CD14-positive monocyte (primary cell): ENCODE results near the gene HECW1. TPM values are rescaled to one million over a fixed set of nuclear protein-coding genes. Genes with fewer than 3 reads are reported as not detected.

Source experiments
- DNase-seq, 3 donors: peaks; one replicate each; pipeline ENCODE4 v3.0.0-alpha.2; 2011 to 2022
- H2AFZ ChIP-seq: 2 replicates; pipeline ENCODE4 v1.6.0; 2012; ENCODE audit warnings: mild to moderate bottlenecking, low read depth, low read length, inconsistent platforms; ENCODE audit not compliant: insufficient read depth, poor library complexity, severe bottlenecking
- H3K27ac ChIP-seq, 2 donors: 1 replicate in 1 of 2; 2 replicates in 1 of 2; pipeline ENCODE4 v1.5.1; 2012 to 2013; ENCODE audit warnings: low read length in 2 of 2, control low read depth in 1 of 2, inconsistent platforms in 1 of 2, low read depth in 1 of 2, mild to moderate bottlenecking in 1 of 2
- H3K27me3 ChIP-seq, 2 donors: one replicate each; pipeline versions ENCODE4 v1.6.0 to v1.6.1; 2011 to 2013; ENCODE audit warnings: low read length in 2 of 2; ENCODE audit not compliant: control insufficient read depth in 2 of 2, insufficient read depth in 2 of 2
- H3K36me3 ChIP-seq, 2 donors: replicated peaks in 1 of 2; 1 replicate in 1 of 2; 2 replicates in 1 of 2; pipeline versions ENCODE4 v1.5.1 to v1.6.1; 2012 to 2013; ENCODE audit warnings: low read length in 2 of 2, control low read depth in 1 of 2, inconsistent platforms in 1 of 2, mild to moderate bottlenecking in 1 of 2; ENCODE audit not compliant: insufficient read depth in 2 of 2, control insufficient read depth in 1 of 2
- H3K4me1 ChIP-seq, 2 donors: 1 replicate in 1 of 2; 2 replicates in 1 of 2; pipeline versions ENCODE4 v1.5.1 to v1.6.1; 2012 to 2013; ENCODE audit warnings: low read length in 2 of 2, control low read depth in 1 of 2, inconsistent platforms in 1 of 2, mild to moderate bottlenecking in 1 of 2, moderate library complexity in 1 of 2; ENCODE audit not compliant: insufficient read depth in 2 of 2, control insufficient read depth in 1 of 2
- H3K4me2 ChIP-seq: replicated peaks from 2 replicates; pipeline ENCODE3; 2012; ENCODE audit warnings: low read length, moderate library complexity, mild to moderate bottlenecking; ENCODE audit not compliant: poor library complexity, severe bottlenecking; ENCODE audit errors: extremely low read depth
- H3K4me3 ChIP-seq, 3 experiments: fragments of 200-600 bp in 1 of 3; sonication (generic) in 1 of 3; replicated peaks in 1 of 3; 1 replicate in 2 of 3; 2 replicates in 1 of 3; pipeline ENCODE4 v1.5.1; 2011 to 2013; ENCODE audit warnings: low read length in 3 of 3, mild to moderate bottlenecking in 3 of 3, control low read depth in 2 of 3, low read depth in 2 of 3, inconsistent platforms in 1 of 3, moderate library complexity in 1 of 3
- H3K79me2 ChIP-seq: 2 replicates; pipeline ENCODE4 v1.6.0; 2012; ENCODE audit warnings: mild to moderate bottlenecking, control low read depth, inconsistent platforms, low read length, moderate library complexity; ENCODE audit not compliant: insufficient read depth
- H3K9ac ChIP-seq: 2 replicates; pipeline ENCODE4 v1.6.0; 2017; ENCODE audit warnings: low read length, mild to moderate bottlenecking; ENCODE audit not compliant: insufficient read depth, poor library complexity, severe bottlenecking
- H3K9me3 ChIP-seq, 2 donors: replicated peaks in 1 of 2; 1 replicate in 1 of 2; 2 replicates in 1 of 2; pipeline versions ENCODE4 v1.5.1 to v1.6.1; 2012 to 2013; ENCODE audit warnings: low read length in 2 of 2, control low read depth in 1 of 2; ENCODE audit not compliant: control insufficient read depth in 1 of 2, insufficient read depth in 1 of 2
- H4K20me1 ChIP-seq: 2 replicates; pipeline ENCODE4 v1.6.0; 2012; ENCODE audit warnings: mild to moderate bottlenecking, low read length, control low read depth, moderate library complexity; ENCODE audit not compliant: insufficient read depth
- H3K27ac Mint-ChIP-seq, 7 donors: one replicate each; pipeline ENCODE4 v1.8.0; 2020; ENCODE audit warnings: mild to moderate bottlenecking in 7 of 7, mixed read lengths in 7 of 7, moderate library complexity in 6 of 7, inconsistent platforms in 2 of 7
- H3K27me3 Mint-ChIP-seq, 3 donors: one replicate each; pipeline ENCODE4 v1.8.0; 2021 to 2022; ENCODE audit warnings: low read depth in 3 of 3, mild to moderate bottlenecking in 3 of 3, mixed read lengths in 3 of 3, moderate library complexity in 3 of 3, inconsistent platforms in 1 of 3
- H3K36me3 Mint-ChIP-seq, 2 donors: one replicate each; pipeline ENCODE4 v1.8.0; 2020; ENCODE audit warnings: mixed read lengths in 2 of 2, inconsistent platforms in 1 of 2, mild to moderate bottlenecking in 1 of 2
- H3K4me1 Mint-ChIP-seq: one replicate; pipeline ENCODE4 v1.8.0; 2020; ENCODE audit warnings: mild to moderate bottlenecking, mixed read lengths
- H3K4me3 Mint-ChIP-seq, 2 donors: one replicate each; pipeline ENCODE4 v1.8.0; 2020; ENCODE audit warnings: mild to moderate bottlenecking in 2 of 2, mixed read lengths in 2 of 2, moderate library complexity in 1 of 2
- H3K9me3 Mint-ChIP-seq, 7 donors: one replicate each; pipeline ENCODE4 v1.8.0; 2020 to 2022; ENCODE audit warnings: mixed read lengths in 7 of 7, mild to moderate bottlenecking in 6 of 7, moderate library complexity in 6 of 7, inconsistent platforms in 2 of 7
- WGBS: methylation state at CpG from one replicate; pipeline ENCODE4 v1.1.5; 2013; ENCODE audit warnings: missing lambda C conversion rate; ENCODE audit not compliant: insufficient coverage; 5-methylcytosine and 5-hydroxymethylcytosine counted together
- intact Hi-C, 2 donors: fragments of 100-400 bp; cut with micrococcal nuclease; formaldehyde crosslinking; loops; one replicate each; pipeline versions ENCODE4 v1.15.0 to v1.15.1; 2023
- polyA plus RNA-seq, 3 donors: library from polyadenylated mRNA; depleted of rRNA in 1 of 3; unstranded in 2 of 3; stranded (reverse) in 1 of 3; fragments of 300-500 nt in 2 of 3; fragments of >200 nt in 1 of 3; fragmentation: Illumina TruSeq in 2 of 3; gene quantifications; 1 replicate in 2 of 3; 2 replicates in 1 of 3; pipeline ENCODE4 v1.2.3, GENCODE V29; 2012 to 2021
- TF ChIP-seq, protein P1 (sequence below): fragments of 200-600 bp; IDR thresholded peaks from one replicate; pipeline ENCODE4 v1.8.0; 2022; ENCODE audit warnings: antibody characterized with exemption, mild to moderate bottlenecking

Gene HECW1
- polyA plus RNA-seq, 3 donors: not detected

DNA sequence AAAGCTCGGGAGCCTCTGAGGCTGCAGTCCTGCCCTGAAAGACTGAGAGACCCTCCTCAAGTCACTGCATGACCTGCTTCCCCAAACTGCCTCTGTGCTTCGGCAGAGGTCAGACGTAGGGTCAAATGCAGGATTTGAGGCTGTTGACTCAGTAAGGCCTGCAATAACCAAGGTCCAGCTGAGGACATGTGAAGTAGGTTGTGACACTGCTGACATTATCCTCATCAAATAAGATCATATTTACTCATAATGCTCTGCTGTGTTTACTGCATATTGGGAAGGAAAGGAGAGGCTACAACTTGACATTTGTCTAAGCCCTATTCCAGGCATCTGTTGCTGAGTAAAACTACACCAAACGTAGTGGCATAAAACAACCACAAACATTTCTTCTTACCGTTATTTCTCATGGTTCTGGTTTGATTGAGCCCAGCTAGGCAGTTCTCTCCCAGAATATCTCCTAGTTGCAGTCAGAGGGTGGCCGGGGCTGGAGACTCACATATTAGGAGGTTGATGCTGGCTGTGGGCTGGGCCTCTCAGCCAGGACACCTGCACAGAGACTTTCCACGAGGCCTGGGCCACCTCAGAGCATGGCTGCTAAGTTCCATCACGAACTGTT is 348.4 kb downstream of the HECW1 start:
- Histone ChIP-seq H4K20me1 (no peaks in the 10 kb centered on the region), H3K36me3 (no peaks in the 10 kb centered on the region), H3K9ac (no peak overlapping the region), H3K4me2 (no peak overlapping the region), H3K79me2 (no peaks in the 10 kb centered on the region), H3K4me1 (peaks cover 0 to 5% of the 10 kb centered on the region in 2 donors), H3K4me3 (no peak overlapping the region), H3K27me3 (no peaks in the 10 kb centered on the region), H3K27ac (no peak overlapping the region), H2AFZ (no peak overlapping the region), H3K9me3 (no peaks in the 10 kb centered on the region)
- Mint-ChIP-seq H3K9me3 (no peaks in the 10 kb centered on the region), H3K27ac (no peak overlapping the region), H3K36me3 (no peaks in the 10 kb centered on the region), H3K27me3 (peaks cover 1 to 3% (median 2%) of the 10 kb centered on the region in 3 donors), H3K4me3 (no peak overlapping the region), H3K4me1 (peaks cover 9% of the 10 kb centered on the region)
- no peak for DNase-seq
- intact Hi-C loops: no loop called here
- TF ChIP-seq, protein P1, sequence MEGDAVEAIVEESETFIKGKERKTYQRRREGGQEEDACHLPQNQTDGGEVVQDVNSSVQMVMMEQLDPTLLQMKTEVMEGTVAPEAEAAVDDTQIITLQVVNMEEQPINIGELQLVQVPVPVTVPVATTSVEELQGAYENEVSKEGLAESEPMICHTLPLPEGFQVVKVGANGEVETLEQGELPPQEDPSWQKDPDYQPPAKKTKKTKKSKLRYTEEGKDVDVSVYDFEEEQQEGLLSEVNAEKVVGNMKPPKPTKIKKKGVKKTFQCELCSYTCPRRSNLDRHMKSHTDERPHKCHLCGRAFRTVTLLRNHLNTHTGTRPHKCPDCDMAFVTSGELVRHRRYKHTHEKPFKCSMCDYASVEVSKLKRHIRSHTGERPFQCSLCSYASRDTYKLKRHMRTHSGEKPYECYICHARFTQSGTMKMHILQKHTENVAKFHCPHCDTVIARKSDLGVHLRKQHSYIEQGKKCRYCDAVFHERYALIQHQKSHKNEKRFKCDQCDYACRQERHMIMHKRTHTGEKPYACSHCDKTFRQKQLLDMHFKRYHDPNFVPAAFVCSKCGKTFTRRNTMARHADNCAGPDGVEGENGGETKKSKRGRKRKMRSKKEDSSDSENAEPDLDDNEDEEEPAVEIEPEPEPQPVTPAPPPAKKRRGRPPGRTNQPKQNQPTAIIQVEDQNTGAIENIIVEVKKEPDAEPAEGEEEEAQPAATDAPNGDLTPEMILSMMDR: no peak
- WGBS: 94% methylated on average over 3 of the region's 8 CpGs

DNA sequence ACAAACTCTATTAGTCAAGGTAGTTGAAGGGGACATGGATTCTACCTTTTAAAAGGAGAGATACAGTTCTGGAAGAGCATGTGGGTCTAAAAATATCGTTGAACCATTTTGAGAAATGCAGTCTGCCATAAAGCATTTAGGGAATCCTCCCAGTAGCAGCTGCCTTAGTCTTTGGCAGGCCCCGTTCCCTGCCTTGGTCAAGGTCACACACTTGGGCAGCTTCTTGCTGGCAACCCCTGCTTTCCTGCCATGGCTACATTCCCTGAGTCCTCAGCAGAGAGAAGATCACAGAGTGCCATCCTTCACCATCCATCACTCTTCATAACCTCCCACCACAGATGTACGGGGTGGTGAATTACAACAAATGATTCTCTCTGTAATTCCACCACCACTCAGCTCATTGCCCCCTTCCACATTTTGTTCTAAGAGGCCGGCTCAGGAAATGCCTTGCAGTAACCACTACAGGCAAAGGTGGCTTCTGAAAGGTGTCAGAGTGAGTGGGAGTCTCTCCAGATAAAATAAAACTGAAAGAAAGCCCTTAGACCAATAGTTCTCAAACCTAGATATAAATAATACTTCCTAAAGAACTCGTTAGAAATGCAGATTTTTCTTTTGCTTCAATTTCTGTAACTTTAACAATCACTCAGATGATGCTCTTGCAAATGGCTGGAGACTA is 349.0 kb downstream of the HECW1 start:
- no peaks in the 10 kb centered on the region for H3K9me3 ChIP-seq
- no peak overlapping the region for H3K9ac ChIP-seq
- intact Hi-C loops: no loop called here
- H4K20me1 ChIP-seq: no peaks in the 10 kb centered on the region
- H2AFZ ChIP-seq: no peak overlapping the region
- peak overlapping the region in 1 of 7 donors; percentile 6 for H3K27ac Mint-ChIP-seq
- H3K4me3 Mint-ChIP-seq: no peak overlapping the region
- no peak overlapping the region for H3K27ac ChIP-seq
- H3K4me1 Mint-ChIP-seq: peaks cover 9% of the 10 kb centered on the region
- no peaks in the 10 kb centered on the region for H3K9me3 Mint-ChIP-seq
- H3K4me1 ChIP-seq: peaks cover 0 to 5% of the 10 kb centered on the region in 2 donors
- no peaks in the 10 kb centered on the region for H3K79me2 ChIP-seq
- no peaks in the 10 kb centered on the region for H3K27me3 ChIP-seq
- H3K4me2 ChIP-seq: no peak overlapping the region
- no peaks in the 10 kb centered on the region for H3K36me3 ChIP-seq
- no peak for DNase-seq
- no peak overlapping the region for H3K4me3 ChIP-seq
- TF ChIP-seq, protein P1: no peak
- 95% methylated on average over 2 of the region's 5 CpGs for WGBS
- peaks cover 1 to 3% (median 2%) of the 10 kb centered on the region in 3 donors for H3K27me3 Mint-ChIP-seq
- H3K36me3 Mint-ChIP-seq: no peaks in the 10 kb centered on the region
